ENCODE results near the gene KCTD16.

KCTD16 gene

GRCh38 chr5:144167998-144168397 lies 2.7 kb upstream of the KCTD16 start:
- DNase-seq = no peak

- no peak for DNase-seq
These were observed 783 bp upstream of the KCTD16 start for GRCh38 chr5:144169904-144170275.

- DNase-seq = no peak
These were observed 3.1 kb downstream of the KCTD16 start for GRCh38 chr5:144173766-144174165.

GRCh38 chr5:144177548-144177947 lies 6.9 kb downstream of the KCTD16 start:
- DNase-seq = no peak

- DNase-seq = no peak
These were observed 8.6 kb downstream of the KCTD16 start for GRCh38 chr5:144179226-144179625.

GRCh38 chr5:144183254-144183889 lies 12.7 kb downstream of the KCTD16 start:
- no peak for DNase-seq

- DNase-seq = no peak
These were observed 17.1 kb downstream of the KCTD16 start for GRCh38 chr5:144187699-144188294.

GRCh38 chr5:144189800-144190429 lies 19.2 kb downstream of the KCTD16 start:
- no peak for DNase-seq

GRCh38 chr5:144191531-144191930 lies 20.9 kb downstream of the KCTD16 start:
- no peak for DNase-seq

- peak in 1 of 2 donors; percentile 30 for DNase-seq
These were observed 21.3 kb downstream of the KCTD16 start for GRCh38 chr5:144191998-144192397.

- DNase-seq = no peak
These were observed 22.0 kb downstream of the KCTD16 start for GRCh38 chr5:144192661-144193060.

- DNase-seq = no peak
These were observed 23.5 kb downstream of the KCTD16 start for GRCh38 chr5:144194144-144194543.

GRCh38 chr5:144195448-144195847 lies 24.8 kb downstream of the KCTD16 start:
- DNase-seq = no peak

GRCh38 chr5:144196612-144197011 lies 25.9 kb downstream of the KCTD16 start:
- no peak for DNase-seq

- no peak for DNase-seq
These were observed 27.7 kb downstream of the KCTD16 start for GRCh38 chr5:144198386-144198785.

GRCh38 chr5:144201588-144201987 lies 30.9 kb downstream of the KCTD16 start:
- DNase-seq = no peak

GRCh38 chr5:144202072-144202471 lies 31.4 kb downstream of the KCTD16 start:
- DNase-seq = peak in 1 of 2 donors; percentile 36

- DNase-seq = no peak
These were observed 32.1 kb downstream of the KCTD16 start for GRCh38 chr5:144202726-144203125.

GRCh38 chr5:144203750-144204596 lies 33.3 kb downstream of the KCTD16 start:
- peak in 1 of 2 donors; percentile 69 for DNase-seq

GRCh38 chr5:144205141-144205551 lies 34.5 kb downstream of the KCTD16 start:
- DNase-seq = no peak

- DNase-seq = no peak
These were observed 35.5 kb downstream of the KCTD16 start for GRCh38 chr5:144206141-144206540.

GRCh38 chr5:144207875-144208444 lies 37.3 kb downstream of the KCTD16 start:
- no peak for DNase-seq

- no peak for DNase-seq
These were observed 38.7 kb downstream of the KCTD16 start for GRCh38 chr5:144209361-144209760.

Data from hippocampal formation (tissue), 2 donors.